IPS-18c (cell line): ENCODE data around the gene C22orf15.

Source experiments
- H3K4me3 ChIP-seq: 2 replicates; pipeline ENCODE4 v1.7.0; 2013; ENCODE audit warnings: low read depth, mild to moderate bottlenecking, low read length, moderate library complexity; ENCODE audit not compliant: insufficient read depth
- H3K9me3 ChIP-seq: one replicate; pipeline ENCODE4 v1.6.1; 2013; ENCODE audit warnings: mild to moderate bottlenecking, low read length, moderate library complexity; ENCODE audit not compliant: control insufficient read depth, insufficient read depth

C22orf15 gene

GRCh38 chr22:23793326-23793725 is 30.5 kb downstream of the C22orf15 start:
- H3K9me3 ChIP-seq, result no peaks in the 10 kb centered on the region

GRCh38 chr22:23796461-23796860 is 33.7 kb downstream of the C22orf15 start:
- Histone ChIP-seq H3K4me3 (no peak overlapping the region), H3K9me3 (no peaks in the 10 kb centered on the region)

More at GRCh38 chr22:23793326-23793725, 30.5 kb downstream of the C22orf15 start:
- H3K4me3 ChIP-seq, result no peak overlapping the region

- Histone ChIP-seq H3K9me3 (no peaks in the 10 kb centered on the region), H3K4me3 (no peak overlapping the region)
Observed at GRCh38 chr22:23800297-23801237, 37.8 kb downstream of the C22orf15 start.

- no peak overlapping the region for H3K4me3 ChIP-seq
Observed at GRCh38 chr22:23801238-23801821, 38.5 kb downstream of the C22orf15 start.

DNA sequence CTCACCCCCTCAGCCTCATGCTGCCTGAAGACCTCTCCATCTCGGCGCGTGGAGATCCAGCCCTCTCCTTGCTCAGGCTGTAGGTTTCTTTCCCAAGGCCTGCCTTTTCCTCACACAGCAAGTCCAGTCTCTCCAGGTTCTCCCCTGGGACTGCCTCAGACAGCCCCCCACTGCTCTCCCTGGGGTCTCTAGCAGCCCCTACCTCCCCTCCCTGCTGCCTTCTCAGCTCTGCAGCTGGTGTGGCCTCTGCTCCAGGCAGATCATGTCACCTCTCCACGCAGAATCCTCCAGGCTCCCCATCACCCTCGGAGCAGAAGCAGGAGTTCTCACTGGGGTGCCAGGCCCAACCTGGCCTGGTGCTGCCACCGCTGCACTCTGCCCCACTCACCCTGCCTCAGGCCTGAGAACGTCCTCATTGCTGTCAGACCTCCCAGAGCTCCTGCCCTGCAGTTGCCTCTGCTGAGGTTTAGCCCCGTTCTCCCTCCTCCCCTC is 39.1 kb downstream of the C22orf15 start:
- Histone ChIP-seq H3K9me3 (no peaks in the 10 kb centered on the region), H3K4me3 (no peak overlapping the region)

More at GRCh38 chr22:23801238-23801821, 38.5 kb downstream of the C22orf15 start:
- H3K9me3 ChIP-seq, result no peaks in the 10 kb centered on the region

- no peak overlapping the region for H3K4me3 ChIP-seq
- H3K9me3 ChIP-seq, result no peaks in the 10 kb centered on the region
Observed at GRCh38 chr22:23803001-23803819, 40.4 kb downstream of the C22orf15 start.

- Histone ChIP-seq H3K9me3 (no peaks in the 10 kb centered on the region), H3K4me3 (no peak overlapping the region)
Observed at GRCh38 chr22:23804781-23805291, 42.0 kb downstream of the C22orf15 start.

DNA sequence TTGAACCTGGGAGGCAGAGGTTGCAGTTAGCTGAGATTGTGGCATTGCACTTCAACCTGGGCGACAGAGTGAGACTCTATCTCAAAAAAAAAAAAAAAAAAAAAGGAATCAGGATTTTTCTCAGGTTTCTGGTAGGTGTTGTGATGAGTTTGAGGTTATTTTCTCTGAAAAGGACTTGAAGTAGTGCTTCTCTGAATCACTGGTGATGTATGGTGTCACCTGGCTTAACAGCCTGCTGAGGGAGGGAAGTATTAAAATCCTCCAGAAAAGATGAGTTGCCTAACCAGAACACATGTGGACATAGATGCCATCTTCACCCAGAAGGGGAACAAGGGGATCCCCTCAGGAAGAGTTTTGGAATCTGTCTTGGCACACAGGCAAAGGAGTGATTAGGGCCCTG is 44.0 kb downstream of the C22orf15 start:
- Histone ChIP-seq H3K9me3 (no peaks in the 10 kb centered on the region), H3K4me3 (no peak overlapping the region)

DNA sequence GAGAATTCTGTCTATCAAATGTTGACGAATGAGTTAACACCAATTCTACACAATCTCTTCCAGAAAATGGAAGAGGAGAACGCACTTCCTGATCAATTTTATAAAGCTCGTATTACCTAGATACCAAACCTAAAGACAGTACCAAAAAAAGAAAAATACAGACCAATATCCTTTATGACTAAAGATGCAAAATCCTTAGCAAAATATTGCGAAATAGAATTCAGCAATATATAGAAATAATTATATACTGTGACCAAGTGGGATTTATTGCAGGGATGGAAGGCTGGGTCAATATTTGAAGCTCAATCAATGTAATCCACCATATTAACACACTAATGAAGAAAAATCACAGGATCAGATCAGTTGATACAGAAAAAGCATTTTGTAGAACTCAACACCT is 49.6 kb downstream of the C22orf15 start:
- Histone ChIP-seq H3K4me3 (no peak overlapping the region), H3K9me3 (no peaks in the 10 kb centered on the region)
